HG03066 (cell line): ENCODE results near the gene SYNE1.
"Not testable (repeated sequence)": the region's sequence is repeated elsewhere in the genome, so short reads cannot be mapped to it uniquely, and the experiment has no call there.

Experiments
- ATAC-seq: cut with Tn5 transposase; IDR thresholded peaks from one replicate; pipeline ENCODE4 v1.9.1; 2021; ENCODE audit warnings: low read depth; ENCODE audit not compliant: unreplicated experiment

Gene SYNE1

DNA sequence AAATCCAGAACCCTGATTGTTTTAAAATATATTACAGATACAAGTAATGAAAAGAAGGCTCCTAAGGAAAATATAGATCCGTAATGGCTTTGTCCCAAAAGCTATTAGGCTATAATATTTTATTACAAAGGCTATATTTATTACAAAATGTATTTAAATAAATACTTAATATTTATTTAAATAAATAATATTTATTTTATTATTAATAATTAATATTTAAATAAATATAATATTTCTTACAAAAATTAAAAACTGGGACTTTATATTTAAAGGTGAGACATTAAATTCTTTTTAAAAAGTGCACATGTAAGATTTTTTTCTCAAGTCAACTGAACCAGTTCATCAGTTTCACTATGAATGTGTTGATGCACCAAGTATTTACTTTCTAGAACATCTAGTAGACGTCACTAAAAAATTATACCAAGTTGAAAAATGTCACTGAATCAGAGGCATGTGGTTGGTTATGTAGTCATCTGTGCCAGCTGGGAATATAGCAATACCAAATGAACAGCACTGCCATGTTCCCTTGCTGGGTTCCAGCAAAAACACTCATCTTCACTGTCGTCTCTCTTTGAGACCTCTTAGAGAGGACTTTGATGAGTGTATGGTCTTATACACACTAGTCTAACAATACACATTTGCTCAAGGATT, 550.8 kb downstream of the SYNE1 start:
- no peak for ATAC-seq

- no peak for ATAC-seq
Observed at GRCh38 chr6:152085451-152085921, 551.7 kb downstream of the SYNE1 start.

DNA sequence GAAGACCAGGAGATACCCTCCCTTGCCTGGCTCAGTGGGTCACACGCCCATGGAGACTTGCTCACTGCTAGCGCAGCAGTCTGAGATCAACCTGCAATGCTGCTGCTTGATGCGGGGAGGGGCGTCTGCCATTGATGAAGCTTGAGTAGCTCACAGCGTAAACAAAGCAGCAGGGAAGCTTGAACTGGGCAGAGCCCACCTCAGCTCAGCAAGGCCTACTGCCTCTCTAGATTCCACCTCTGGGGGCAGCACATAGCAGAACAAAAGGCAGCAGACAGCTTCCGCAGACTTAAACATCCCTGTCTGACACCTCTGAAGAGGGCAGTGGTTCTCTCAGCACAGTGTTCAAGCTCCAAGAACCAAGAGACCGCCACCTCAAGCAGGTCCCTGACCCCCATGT, 558.4 kb downstream of the SYNE1 start:
- no peak for ATAC-seq

DNA sequence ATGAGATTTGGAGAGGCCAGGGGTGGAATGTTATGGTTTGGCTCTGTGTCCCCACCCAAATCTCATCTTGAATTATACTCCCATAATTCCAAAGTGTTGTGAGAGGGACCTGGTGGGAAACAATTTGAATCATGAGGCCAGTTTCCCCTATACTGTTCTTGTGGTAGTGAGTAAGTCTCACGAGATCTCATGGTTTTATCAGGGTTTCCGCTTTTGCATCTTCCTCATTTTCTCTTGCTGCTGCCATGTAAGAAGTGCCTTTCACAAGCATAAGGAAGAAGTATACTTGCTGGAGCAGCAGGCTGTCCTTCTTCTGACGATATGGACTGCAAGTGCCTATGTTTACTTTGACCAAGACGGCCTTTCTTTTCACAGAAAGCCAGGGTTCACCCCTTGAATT, 559.2 kb downstream of the SYNE1 start:
- no peak for ATAC-seq

DNA sequence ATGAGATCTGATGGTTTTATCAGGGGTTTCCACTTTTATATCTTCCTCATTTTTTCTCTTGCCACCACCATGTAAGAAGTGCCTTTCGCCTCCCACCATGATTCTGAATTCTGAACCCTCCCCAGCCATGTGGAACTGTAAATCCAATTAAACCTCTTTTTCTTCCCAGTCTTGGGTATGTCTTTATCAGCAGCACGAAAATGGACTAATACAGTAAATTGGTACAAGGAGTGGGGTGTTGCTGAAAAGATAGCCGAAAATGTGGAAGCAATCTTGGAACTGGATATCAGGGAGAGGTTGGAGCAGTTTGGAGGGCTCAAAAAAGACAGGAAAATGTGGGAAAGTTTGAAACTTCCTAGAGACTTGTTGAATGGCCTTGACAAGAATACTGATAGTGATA, 560.9 kb downstream of the SYNE1 start:
- not testable (repeated sequence) for ATAC-seq

DNA sequence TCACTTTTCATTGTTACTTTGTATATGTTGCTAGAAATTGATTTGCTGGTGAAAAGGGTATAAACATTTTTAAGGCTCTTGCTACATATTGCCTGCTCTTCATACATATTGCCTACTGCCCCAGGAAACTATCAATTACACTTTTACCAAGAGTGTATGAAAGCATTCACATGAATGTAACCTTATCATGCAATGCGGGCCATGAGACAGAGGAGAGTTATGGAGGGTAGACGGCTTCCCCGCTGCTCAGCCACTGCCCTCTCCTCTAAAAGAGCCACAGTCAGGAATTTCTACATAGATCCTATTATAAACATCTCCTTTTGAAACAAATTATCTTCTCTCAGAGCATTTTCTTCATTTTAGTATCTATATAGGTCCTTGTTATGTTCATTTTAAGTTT, 565.3 kb downstream of the SYNE1 start:
- ATAC-seq = no peak
